Small intestine (tissue), 7 donors: ENCODE data around the gene RSPO4. TPM values are rescaled to one million over a fixed set of nuclear protein-coding genes. Genes with fewer than 3 reads are reported as not detected.

Experiments
- DNase-seq, 2 donors: peaks; one replicate each; pipeline versions ENCODE4 v3.0.0 to v3.0.0-alpha.2; 2013
- FAIRE-seq: peaks from 2 replicates; lab custom pipeline; 2012; peaks lifted over from hg19 to GRCh38; lab: Jason Lieb, UNC
- H3K27ac ChIP-seq, 3 donors: one replicate each; pipeline ENCODE4 v1.5.1; 2013; ENCODE audit warnings: low read length in 2 of 3, mild to moderate bottlenecking in 2 of 3, control low read depth in 1 of 3, inconsistent platforms in 1 of 3, low read depth in 1 of 3, moderate library complexity in 1 of 3
- H3K27me3 ChIP-seq, 3 donors: one replicate each; pipeline ENCODE4 v1.6.1; 2013; ENCODE audit warnings: low read length in 3 of 3, inconsistent platforms in 1 of 3; ENCODE audit not compliant: control insufficient read depth in 3 of 3, insufficient read depth in 3 of 3
- H3K36me3 ChIP-seq, 3 donors: one replicate each; pipeline ENCODE4 v1.6.1; 2013; ENCODE audit warnings: low read length in 3 of 3, inconsistent platforms in 1 of 3, low read depth in 1 of 3, mild to moderate bottlenecking in 1 of 3, moderate library complexity in 1 of 3; ENCODE audit not compliant: control insufficient read depth in 3 of 3, insufficient read depth in 2 of 3
- H3K4me1 ChIP-seq, 3 donors: one replicate each; pipeline ENCODE4 v1.6.1; 2013; ENCODE audit warnings: low read length in 2 of 3, inconsistent platforms in 1 of 3, low read depth in 1 of 3, mild to moderate bottlenecking in 1 of 3, moderate library complexity in 1 of 3; ENCODE audit not compliant: control insufficient read depth in 3 of 3, insufficient read depth in 2 of 3
- H3K4me3 ChIP-seq, 3 donors: one replicate each; pipeline ENCODE4 v1.5.1; 2013; ENCODE audit warnings: low read length in 3 of 3, control low read depth in 1 of 3, inconsistent platforms in 1 of 3, low read depth in 1 of 3, mild to moderate bottlenecking in 1 of 3, moderate library complexity in 1 of 3
- H3K9me3 ChIP-seq, 2 donors: one replicate each; pipeline ENCODE4 v1.6.1; 2013; ENCODE audit warnings: low read depth in 1 of 2, low read length in 1 of 2; ENCODE audit not compliant: control insufficient read depth in 2 of 2, insufficient read depth in 1 of 2
- WGBS, 3 donors: extraction: QIAGEN DNeasy Blood & Tissue Kit; methylation state at CpG; one replicate each; pipeline ENCODE4 v1.1.7; 2013; 5-methylcytosine and 5-hydroxymethylcytosine counted together
- polyA plus RNA-seq, 4 donors: library from polyadenylated mRNA; stranded (reverse) in 3 of 4; unstranded in 1 of 4; fragments of 200-250 nt in 3 of 4; fragments of 120-200 nt in 1 of 4; gene quantifications; one replicate each; pipeline versions ENCODE4 v1.2.1 to v1.2.3, GENCODE V29; 2013
- donor health status: healthy with polysubstance abuse.
- donor health status: control.
- donor health status: control.
- donor health status: Bipolar disorder and iron deficiency.
- donor health status: healthy.

The RSPO4 gene
- polyA plus RNA-seq, 4 donors, result 0.19 to 0.31 TPM; not detected in 2

DNA sequence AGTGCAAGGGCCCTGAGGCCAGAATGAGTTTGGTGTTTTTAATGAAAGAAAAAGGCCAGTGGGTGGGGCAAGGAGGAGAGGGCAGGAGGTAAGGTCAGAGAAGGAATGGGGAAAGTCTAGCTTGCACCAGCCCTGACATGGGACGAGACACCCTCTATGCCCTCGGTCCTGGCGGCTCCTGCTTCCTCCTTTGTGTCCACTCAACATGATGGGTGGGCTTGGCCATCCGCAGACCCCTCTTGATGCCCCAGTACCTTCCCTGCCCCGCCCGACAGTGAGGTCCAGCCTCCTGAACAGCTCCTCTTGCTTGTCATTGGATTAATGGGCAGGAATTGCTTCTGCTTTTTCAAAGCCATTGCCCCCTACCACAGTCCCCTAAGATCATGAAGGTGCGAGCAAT is 52.4 kb downstream of the RSPO4 start:
- no peak overlapping the region for H3K4me3 ChIP-seq
- no peaks in the 10 kb centered on the region for H3K9me3 ChIP-seq
- 89 to 91% (median 91%) methylated on average over 5 to 7 of the region's 7 CpGs for WGBS, 3 donors
- H3K36me3 ChIP-seq, result no peaks in the 10 kb centered on the region
- FAIRE-seq (no peak), DNase-seq (no peak)
- H3K4me1 ChIP-seq, result peaks cover 0 to 6% (median 0%) of the 10 kb centered on the region in 3 donors
- H3K27me3 ChIP-seq, result peaks cover 0 to 3% (median 0%) of the 10 kb centered on the region in 3 donors
- no peak overlapping the region for H3K27ac ChIP-seq

DNA sequence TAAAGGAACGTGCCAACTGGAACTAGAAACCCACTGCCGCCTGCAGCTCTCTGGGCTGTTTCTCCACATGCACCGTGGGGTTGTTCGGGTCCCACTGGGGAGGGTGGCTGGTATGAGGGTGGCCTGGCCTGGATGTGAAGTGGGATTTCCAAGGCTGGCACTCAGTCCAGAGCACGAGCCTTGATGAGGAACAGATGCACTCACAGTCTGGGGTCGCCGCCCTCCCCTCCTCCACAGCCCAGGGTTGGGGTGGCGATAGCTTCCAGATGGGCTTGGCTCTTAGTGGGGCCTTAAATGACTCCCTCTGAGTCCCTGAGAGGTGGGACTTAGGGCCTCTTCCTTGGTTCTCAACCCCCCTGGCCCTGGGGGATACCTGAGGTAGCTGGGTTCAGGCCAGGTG is 55.3 kb downstream of the RSPO4 start:
- DNase-seq, result no peak
- no peaks in the 10 kb centered on the region for H3K27me3 ChIP-seq
- H3K36me3 ChIP-seq, result no peaks in the 10 kb centered on the region
- H3K9me3 ChIP-seq, result no peaks in the 10 kb centered on the region
- peaks cover 0 to 19% (median 0%) of the 10 kb centered on the region in 3 donors for H3K4me1 ChIP-seq
- WGBS, 3 donors, result 65 to 92% (median 86%) methylated on average over 5 to 8 of the region's 8 CpGs
- FAIRE-seq, result no peak
- H3K4me3 ChIP-seq, result no peak overlapping the region
- no peak overlapping the region for H3K27ac ChIP-seq

DNA sequence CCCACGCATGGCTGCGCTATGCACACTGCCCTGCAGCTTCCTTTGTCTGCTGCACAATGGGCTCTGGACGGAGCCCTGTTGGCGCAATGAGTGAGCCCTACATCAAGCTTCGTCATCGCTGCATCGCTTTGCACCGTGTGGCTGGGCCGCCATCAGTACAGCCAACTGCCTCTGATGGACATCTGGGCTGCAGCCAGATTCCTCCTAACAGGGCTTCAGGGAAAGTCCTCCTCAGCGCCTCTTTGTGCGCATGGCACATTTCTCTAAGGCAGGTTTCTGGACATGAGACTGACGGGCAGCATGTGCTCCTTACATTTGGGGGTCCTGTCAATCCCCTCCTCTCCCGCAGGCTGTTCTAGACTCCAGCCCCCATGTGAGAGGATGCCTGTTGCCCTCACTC is 56.3 kb downstream of the RSPO4 start:
- no peaks in the 10 kb centered on the region for H3K36me3 ChIP-seq
- 91 to 94% (median 94%) methylated on average over 13 of the region's 13 CpGs for WGBS, 3 donors
- no peaks in the 10 kb centered on the region for H3K27me3 ChIP-seq
- no peak for FAIRE-seq
- no peak overlapping the region for H3K27ac ChIP-seq
- no peak overlapping the region for H3K4me3 ChIP-seq
- H3K4me1 ChIP-seq, result peaks cover 0 to 19% (median 0%) of the 10 kb centered on the region in 3 donors
- DNase-seq, result no peak
- H3K9me3 ChIP-seq, result no peaks in the 10 kb centered on the region

DNA sequence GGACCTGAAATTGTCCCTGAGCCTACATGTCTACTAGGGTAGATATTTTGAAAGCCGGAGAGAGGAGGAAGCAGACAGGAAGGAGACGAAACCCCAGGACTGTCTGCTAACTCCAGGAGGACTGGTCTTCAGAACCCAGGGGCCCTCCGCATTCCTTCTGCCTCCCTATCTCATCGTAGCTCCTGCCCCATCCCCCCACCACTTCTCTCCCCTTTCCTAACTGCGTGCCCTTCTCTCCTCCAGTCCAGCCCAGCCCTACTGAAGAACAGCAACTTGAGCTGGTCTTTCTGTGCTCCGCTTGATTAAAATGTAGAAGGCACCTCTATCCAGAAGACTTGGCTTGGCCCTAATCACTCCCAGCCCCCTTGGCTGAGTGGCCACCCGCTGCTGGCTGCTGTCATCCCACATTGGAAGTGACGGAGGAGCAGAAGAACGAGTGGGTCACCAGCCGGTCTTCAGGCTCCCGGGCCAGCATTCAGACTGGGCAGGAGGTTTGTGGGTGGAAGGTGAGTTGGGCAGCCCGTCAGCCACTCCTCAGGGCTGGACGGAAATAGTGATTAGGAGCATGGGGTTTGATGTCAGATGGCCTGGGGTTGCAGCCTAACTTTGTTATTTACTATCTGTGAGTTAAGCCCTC is 57.2 kb downstream of the RSPO4 start:
- FAIRE-seq (no peak), DNase-seq (peak in 1 of 2 donors; percentile 11)
- Histone ChIP-seq H3K27ac (no peak overlapping the region), H3K27me3 (no peaks in the 10 kb centered on the region), H3K4me1 (peaks cover 0 to 19% (median 0%) of the 10 kb centered on the region in 3 donors), H3K9me3 (no peaks in the 10 kb centered on the region), H3K36me3 (no peaks in the 10 kb centered on the region), H3K4me3 (no peak overlapping the region)
- 70 to 81% (median 74%) methylated on average over 12 to 13 of the region's 13 CpGs for WGBS, 3 donors

DNA sequence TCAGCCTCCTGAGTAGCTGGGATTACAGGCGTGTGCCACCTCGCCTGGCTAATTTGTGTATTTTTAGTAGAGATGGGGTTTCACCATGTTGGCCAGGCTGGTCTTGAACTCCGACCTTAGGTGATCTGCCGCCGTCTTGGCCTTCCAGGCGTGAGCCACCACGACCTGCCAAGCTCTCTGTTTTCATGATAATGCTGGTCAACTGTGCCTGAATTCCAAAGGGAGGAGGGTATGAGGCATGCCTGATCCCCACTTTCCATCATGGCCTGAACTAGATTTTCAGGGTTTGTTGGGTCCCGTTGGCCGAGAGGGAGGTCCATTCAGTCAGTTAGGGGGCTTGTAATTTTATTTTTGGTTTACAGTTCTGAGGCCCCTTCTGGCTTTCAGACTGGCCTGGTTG is 58.0 kb downstream of the RSPO4 start:
- 44 to 77% (median 58%) methylated on average over 9 of the region's 9 CpGs for WGBS, 3 donors
- no peak for FAIRE-seq
- Histone ChIP-seq H3K9me3 (no peaks in the 10 kb centered on the region), H3K4me3 (no peak overlapping the region), H3K27ac (no peak overlapping the region), H3K4me1 (peaks cover 0 to 19% (median 0%) of the 10 kb centered on the region in 3 donors), H3K27me3 (no peaks in the 10 kb centered on the region), H3K36me3 (no peaks in the 10 kb centered on the region)
- DNase-seq, result no peak

DNA sequence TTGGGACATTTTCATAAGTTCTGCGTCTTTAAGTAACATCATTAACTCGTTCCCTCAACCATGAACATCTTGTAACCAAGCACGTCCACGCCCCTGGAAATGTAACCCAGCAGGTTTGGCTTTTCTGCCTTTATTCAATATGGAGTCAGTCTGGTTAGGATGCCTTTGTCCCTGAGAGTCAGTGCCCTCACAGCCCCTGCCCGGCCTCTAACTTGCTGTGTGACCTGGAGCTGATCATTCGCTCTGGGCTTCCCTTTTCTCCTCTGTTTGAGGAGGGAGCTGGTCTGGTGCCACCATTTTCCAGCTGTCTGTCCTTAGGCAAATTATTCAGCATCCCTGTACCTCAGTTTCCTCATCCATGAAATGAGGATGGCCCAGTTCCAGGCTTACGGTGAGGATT is 59.5 kb downstream of the RSPO4 start:
- H3K36me3 ChIP-seq, result no peaks in the 10 kb centered on the region
- H3K4me1 ChIP-seq, result peaks cover 0 to 19% (median 0%) of the 10 kb centered on the region in 3 donors
- no peaks in the 10 kb centered on the region for H3K9me3 ChIP-seq
- H3K27ac ChIP-seq, result no peak overlapping the region
- no peak for FAIRE-seq
- 77 to 78% (median 77%) methylated on average over 7 of the region's 7 CpGs for WGBS, 3 donors
- H3K4me3 ChIP-seq, result no peak overlapping the region
- DNase-seq, result no peak
- no peaks in the 10 kb centered on the region for H3K27me3 ChIP-seq

DNA sequence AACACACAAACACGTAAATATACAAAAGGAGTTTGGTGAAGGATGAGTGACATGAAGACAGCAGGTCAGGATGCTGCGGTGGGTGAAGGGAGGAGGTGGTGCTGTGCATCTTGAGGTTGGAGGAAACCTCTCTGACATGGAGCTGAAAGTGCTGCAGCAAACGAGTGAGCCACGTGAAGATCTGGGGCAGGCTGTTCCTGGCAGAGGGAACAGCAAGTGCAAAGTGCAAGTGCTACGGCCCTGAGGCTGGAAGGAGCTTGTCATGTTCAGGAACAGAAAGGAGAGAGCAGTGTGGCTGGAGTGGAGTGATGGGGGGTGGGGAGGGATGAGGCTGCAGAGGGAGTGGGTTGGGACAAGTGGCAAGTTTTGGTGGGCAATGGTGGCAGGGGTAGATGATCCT is 61.2 kb downstream of the RSPO4 start:
- Histone ChIP-seq H3K4me3 (no peak overlapping the region), H3K9me3 (no peaks in the 10 kb centered on the region), H3K27ac (no peak overlapping the region), H3K27me3 (no peaks in the 10 kb centered on the region), H3K36me3 (no peaks in the 10 kb centered on the region), H3K4me1 (peaks cover 0 to 19% (median 0%) of the 10 kb centered on the region in 3 donors)
- FAIRE-seq (no peak), DNase-seq (peak in 1 of 2 donors; percentile 57)
- WGBS, 3 donors, result 44 to 61% (median 54%) methylated on average over 5 of the region's 5 CpGs

DNA sequence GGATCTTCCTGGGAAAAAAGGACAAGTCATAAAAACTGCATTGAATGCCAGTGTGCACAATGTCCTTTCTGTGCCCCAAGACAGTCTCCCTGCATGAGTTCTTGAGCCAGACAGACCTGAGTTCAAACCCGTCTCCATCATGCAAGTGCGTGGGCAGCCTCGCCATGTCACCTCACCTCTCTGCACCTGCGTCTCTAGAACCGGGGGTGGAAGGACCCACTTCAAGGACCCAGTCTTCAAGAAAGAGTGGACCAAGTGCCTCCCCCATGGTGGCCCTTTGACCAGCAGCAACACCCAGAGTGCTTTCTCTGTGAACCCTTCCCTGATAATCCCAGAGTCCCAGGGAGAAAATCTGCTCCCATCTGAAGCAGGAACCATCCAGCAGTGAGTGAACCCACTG is 62.5 kb downstream of the RSPO4 start:
- FAIRE-seq (no peak), DNase-seq (no peak)
- no peak overlapping the region for H3K4me3 ChIP-seq
- H3K4me1 ChIP-seq, result peaks cover 0 to 12% (median 0%) of the 10 kb centered on the region in 3 donors
- peaks cover 0 to 5% (median 0%) of the 10 kb centered on the region in 3 donors for H3K27me3 ChIP-seq
- no peak overlapping the region for H3K27ac ChIP-seq
- no peaks in the 10 kb centered on the region for H3K36me3 ChIP-seq
- H3K9me3 ChIP-seq, result no peaks in the 10 kb centered on the region
- WGBS, 3 donors, result 89 to 95% (median 90%) methylated on average over 5 of the region's 5 CpGs
